ENCODE data around the gene ARHGAP26.

The ARHGAP26 gene

DNA sequence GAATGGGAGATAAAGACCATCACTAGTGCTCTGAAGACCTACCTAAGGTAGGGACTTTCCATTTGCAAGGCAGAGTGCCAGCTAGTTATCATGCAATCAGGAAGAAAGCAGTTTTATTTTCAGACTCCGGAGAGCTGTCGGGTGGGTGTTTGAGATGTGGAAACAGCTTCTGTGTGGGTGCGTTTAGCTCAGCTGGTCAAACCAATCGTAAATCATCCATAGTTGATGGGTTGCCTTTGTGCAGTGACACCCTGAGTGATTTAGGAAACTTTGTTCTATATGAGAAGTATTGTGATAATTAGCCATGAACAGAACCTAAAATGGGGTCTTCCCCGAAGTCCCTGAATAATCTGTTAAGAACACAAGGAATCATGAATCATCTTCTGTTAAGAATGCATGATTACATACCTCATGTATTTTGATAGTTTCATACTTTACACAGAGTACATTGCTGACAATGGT lies 284.3 kb downstream of the ARHGAP26 start:
- DNase-seq = no peak

DNA sequence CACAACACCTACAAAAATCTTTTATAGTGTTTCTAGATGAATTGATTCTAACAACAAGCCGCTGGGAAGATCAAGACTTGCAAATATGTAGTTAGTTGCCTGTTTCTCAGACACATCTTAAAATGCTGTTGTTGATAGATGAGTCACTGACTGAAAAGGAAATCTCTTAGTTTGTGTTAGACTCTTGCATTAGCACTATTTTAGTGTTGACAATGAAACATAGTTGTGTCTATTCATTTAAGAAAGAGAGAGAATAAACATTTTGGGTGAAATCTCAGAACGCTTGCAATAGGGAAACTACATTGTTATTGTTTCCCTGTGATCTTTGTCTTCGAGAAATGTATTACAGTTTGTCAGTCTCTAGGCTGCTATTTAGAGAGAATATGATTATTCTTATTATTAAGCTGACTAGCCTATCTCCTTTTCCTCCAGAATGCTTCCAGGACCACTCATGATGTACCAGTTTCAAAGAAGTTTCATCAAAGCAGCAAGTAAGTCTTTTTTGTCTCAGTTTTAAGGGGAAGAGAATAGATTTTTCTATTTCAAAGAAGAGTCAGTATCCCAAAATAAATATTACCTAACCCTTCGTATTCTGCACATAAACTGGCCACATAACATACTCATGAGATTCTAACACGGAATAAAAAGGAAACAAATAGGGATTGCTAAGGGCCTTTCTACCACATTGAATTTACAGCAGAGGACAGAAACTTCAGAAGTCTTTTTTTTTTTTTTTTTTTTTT lies 285.6 kb downstream of the ARHGAP26 start:
- DNase-seq = no peak

- DNase-seq = no peak
Observed at GRCh38 chr5:143056339-143056704, 286.1 kb downstream of the ARHGAP26 start.

DNA sequence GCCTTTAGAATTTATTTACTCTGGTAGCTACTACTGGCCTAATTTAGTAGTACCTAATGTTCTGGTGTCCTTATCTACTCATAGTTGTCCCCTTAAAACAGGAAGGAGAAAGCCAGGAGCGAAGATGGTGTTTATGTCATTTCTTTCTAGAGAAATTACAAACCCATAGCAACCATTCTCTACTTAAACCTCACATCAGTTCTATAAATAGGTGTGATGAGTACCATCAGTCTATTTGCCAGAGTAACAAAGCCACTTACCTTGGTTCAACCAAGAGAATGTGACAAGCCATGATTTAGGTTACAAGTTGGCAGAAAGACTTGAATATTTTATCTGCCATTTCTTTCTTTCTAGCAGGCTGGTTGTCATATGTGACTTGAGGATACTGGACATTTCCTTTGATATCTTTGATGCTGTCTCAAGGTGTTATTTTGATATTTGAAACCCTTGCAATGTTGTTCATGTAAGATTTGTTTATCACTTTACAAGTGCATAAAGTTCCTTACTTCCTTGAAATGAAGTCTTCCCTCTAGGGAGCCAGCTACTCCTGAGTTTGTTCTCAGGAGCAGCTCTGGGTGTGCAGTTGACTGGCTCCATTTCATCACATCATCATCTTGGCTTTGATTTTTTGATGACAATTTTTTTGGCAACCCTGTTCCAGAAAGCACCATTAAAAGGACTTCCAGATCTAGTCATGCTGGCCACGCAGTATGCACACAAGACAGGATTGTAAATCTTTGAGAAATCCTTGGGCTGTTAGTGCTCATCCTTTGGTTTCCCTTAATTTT lies 286.8 kb downstream of the ARHGAP26 start:
- no peak for DNase-seq

GRCh38 chr5:143057580-143057999 lies 287.4 kb downstream of the ARHGAP26 start:
- DNase-seq = no peak

DNA sequence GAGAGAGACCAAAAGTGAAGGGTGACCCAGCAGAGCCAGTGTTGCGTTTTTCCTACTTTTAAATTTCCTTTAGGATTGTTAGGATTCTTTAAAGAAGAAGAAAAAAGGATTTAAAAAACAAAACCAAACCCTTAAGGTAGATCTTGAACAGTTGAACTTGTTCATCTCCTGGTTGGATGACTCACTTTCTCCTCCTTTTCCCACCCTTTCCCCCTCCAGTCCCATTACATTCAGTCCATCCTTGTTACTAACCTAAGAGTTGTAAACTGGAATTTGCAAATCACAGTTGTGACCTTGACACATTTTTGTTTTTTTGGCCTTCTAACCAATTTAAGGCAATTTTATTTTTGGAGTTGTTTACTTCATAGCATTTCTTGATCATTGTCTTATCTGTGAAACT lies 289.2 kb downstream of the ARHGAP26 start:
- no peak for DNase-seq

GRCh38 chr5:143059976-143060765 lies 290.0 kb downstream of the ARHGAP26 start:
- no peak for DNase-seq

DNA sequence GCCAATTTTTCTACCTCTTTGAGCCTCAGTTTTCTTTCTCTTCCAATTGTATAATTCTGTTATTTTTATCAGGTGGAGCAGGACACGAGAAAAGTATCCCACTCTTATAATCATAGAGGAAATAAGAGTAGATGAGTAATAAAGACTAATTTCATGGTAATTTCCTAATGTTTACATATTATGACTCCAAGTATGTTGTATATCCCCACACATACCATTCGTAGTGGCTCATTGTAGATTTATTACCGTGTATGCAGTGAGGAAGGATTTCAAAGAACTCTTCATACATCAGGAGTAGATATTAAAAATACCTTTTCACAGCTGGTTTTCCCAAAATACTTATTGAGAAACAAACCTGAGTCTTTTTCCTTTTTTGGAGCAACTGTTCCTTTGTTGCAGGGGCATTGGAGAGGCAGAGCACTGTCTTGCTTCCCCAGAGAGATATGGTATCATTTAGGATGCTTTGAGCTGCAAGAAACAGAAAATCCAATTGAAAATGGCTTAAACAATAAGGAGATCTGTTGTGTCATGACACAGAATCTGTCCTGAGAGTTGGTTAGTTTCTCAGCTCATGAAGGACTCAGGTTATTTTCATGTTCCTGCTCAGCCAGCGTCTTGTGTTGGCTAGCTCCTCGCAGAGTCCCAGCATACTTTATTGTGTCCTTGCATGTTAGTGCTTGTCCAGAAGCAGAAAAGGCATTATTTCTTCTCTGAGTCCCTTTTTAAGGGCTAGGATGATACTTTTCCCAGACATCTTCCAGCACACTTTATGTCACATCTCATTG lies 291.2 kb downstream of the ARHGAP26 start:
- no peak for DNase-seq

GRCh38 chr5:143062379-143062778 lies 292.2 kb downstream of the ARHGAP26 start:
- no peak for DNase-seq

- DNase-seq = no peak
Observed at GRCh38 chr5:143063175-143063970, 293.2 kb downstream of the ARHGAP26 start.

- no peak for DNase-seq
Observed at GRCh38 chr5:143064218-143064641, 294.1 kb downstream of the ARHGAP26 start.

GRCh38 chr5:143064676-143065075 lies 294.5 kb downstream of the ARHGAP26 start:
- no peak for DNase-seq

- no peak for DNase-seq
Observed at GRCh38 chr5:143065185-143065965, 295.2 kb downstream of the ARHGAP26 start.

- DNase-seq = no peak
Observed at GRCh38 chr5:143065996-143066522, 295.9 kb downstream of the ARHGAP26 start.

DNA sequence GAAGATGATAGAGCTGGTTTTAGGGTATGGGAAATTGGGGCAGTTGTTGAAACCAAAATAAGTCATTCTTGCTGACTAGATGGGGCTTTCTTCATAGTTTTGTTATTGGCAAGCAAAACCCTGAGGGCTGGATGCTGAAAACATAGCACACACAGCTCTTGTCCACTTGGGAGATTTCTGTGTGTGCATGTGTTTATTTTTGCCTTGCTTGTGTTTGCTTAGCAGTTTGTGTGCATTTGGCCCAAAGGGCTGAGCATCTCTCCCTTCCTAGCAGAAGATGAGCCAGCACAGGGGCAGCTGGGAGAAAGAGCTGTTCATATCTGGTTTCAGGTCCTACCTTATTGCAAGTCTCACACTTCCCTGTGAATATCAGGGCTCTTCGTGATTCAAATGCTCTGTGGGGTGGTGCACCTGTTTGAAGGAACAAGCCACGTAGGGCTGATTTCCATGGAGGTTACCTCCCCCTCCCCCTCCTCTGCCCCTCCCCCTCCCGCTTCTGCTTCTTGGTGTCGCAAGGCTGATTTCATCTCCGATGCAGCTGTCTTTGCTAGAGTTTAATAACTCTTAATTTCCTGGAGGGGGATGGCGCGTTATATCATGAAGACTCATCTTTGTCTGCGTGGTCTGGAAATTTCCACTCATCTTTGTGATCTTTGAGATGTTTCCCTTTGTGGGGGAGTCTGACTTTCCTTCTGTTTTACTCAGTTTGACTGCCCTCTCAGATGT lies 296.5 kb downstream of the ARHGAP26 start:
- no peak for DNase-seq

- no peak for DNase-seq
Observed at GRCh38 chr5:143068712-143069111, 298.5 kb downstream of the ARHGAP26 start.

- no peak for DNase-seq
Observed at GRCh38 chr5:143071927-143072326, 301.8 kb downstream of the ARHGAP26 start.

DNA sequence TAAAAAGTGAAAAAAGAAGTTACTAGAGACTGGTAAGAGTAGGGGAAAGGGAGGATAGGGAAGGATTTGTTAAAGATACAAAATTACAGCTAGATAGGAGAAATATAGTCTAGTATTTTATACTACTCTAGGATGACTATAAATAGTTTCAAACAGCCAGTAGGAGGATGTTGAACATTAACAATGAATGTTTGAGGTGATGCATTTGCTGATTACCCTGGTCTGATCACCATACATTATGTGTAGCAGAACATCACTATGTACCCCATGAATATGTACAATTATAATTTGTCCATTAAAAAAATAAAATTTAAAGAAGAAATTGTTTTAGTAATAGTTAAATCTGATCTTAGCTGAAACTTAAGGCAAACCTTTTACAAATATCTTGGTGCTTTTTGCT lies 302.6 kb downstream of the ARHGAP26 start:
- DNase-seq = no peak

DNA sequence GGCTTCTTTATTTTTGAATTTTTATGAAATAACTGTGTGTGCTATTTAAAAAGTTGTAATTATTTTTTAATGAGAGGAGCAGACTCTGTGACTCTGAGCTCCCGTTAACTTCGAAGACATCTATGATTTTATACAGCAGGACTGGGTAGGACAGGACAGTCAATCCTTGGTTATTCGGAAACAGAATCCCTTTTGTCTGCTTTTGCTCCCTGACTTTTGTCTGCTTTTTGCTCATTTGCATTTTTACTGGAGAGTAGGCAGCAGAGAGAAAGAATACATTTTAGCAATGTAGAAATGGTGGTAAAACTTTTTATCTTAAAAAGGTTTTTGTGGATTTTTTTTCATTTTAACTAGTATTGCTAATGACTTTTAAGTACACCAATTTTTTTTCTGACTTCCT lies 303.6 kb downstream of the ARHGAP26 start:
- no peak for DNase-seq
